ENCODE measurements around the gene TRIL.

DNA sequence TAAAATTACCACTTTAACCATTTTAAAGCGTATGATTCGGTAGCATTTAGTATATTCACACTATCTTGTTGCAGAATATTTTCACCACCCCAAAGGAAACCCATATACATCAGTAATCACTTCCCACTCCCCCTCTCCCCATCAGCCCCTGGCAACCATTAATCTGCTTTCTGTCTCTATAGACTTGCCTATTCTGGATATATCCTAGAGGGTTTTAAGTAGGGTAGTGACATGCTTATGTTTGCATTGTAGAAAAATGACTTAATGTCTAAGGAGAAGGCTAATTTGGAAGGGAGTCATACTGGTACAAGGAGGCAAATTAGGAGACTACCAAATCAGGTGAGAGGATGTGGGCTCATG lies 42.6 kb upstream of the TRIL start:
- TF ChIP-seq POLR2A (IDR thresholded peaks at IDR 0.05; ENCODE audit: low read depth, low read length) (no peak), TAF1 (IDR thresholded peaks at IDR 0.05; ENCODE audit: low read depth, low read length) (no peak), POLR2AphosphoS5 (IDR thresholded peaks at IDR 0.05; ENCODE audit: low read depth, low read length) (no peak), SPI1 (IDR thresholded peaks at IDR 0.05; ENCODE audit: low read depth, low read length) (no peak), PAX5 (IDR thresholded peaks at IDR 0.05; ENCODE audit: insufficient read depth, low read length, severe bottlenecking) (no peak), POU2F2 (IDR thresholded peaks at IDR 0.05; ENCODE audit: low read depth, low read length) (no peak)
